ENCODE data around the gene TSPAN10.

Gene TSPAN10

GRCh38 chr17:81635431-81635830 lies 1.6 kb upstream of the TSPAN10 start:
- no peak for TF ChIP-seq CTCF (IDR thresholded peaks at IDR 0.05; ENCODE audit: borderline replicate concordance, control extremely low read depth, extremely low read depth, insufficient read depth, missing control alignments)
- in situ Hi-C loops (cut with MboI; ENCODE audit: low sequenced_read_pairs, unreplicated experiment): no loop called here
- no peak for DNase-seq (ENCODE audit: low spot score)

- in situ Hi-C loops (cut with MboI; ENCODE audit: low sequenced_read_pairs, unreplicated experiment): no loop called here
- no peak for DNase-seq (ENCODE audit: low spot score)
- TF ChIP-seq CTCF (IDR thresholded peaks at IDR 0.05; ENCODE audit: borderline replicate concordance, control extremely low read depth, extremely low read depth, insufficient read depth, missing control alignments): no peak
Observed at GRCh38 chr17:81635973-81636504, 957 bp upstream of the TSPAN10 start.

GRCh38 chr17:81638683-81639082 lies 1.7 kb downstream of the TSPAN10 start:
- in situ Hi-C loops (cut with MboI; ENCODE audit: low sequenced_read_pairs, unreplicated experiment): no loop called here
- TF ChIP-seq CTCF (IDR thresholded peaks at IDR 0.05; ENCODE audit: borderline replicate concordance, control extremely low read depth, extremely low read depth, insufficient read depth, missing control alignments): no peak
- DNase-seq (ENCODE audit: low spot score): no peak

- no peak for TF ChIP-seq CTCF (IDR thresholded peaks at IDR 0.05; ENCODE audit: borderline replicate concordance, control extremely low read depth, extremely low read depth, insufficient read depth, missing control alignments)
- in situ Hi-C loops (cut with MboI; ENCODE audit: low sequenced_read_pairs, unreplicated experiment): no loop called here
- no peak for DNase-seq (ENCODE audit: low spot score)
Observed at GRCh38 chr17:81640011-81640410, 3.0 kb downstream of the TSPAN10 start.

- in situ Hi-C loops (cut with MboI; ENCODE audit: low sequenced_read_pairs, unreplicated experiment): no loop called here
- DNase-seq (ENCODE audit: low spot score): no peak
Observed at GRCh38 chr17:81641825-81642489, 5.0 kb downstream of the TSPAN10 start.

GRCh38 chr17:81644496-81644895 lies 7.5 kb downstream of the TSPAN10 start:
- in situ Hi-C loops (cut with MboI; ENCODE audit: low sequenced_read_pairs, unreplicated experiment): no loop called here
- TF ChIP-seq CTCF (IDR thresholded peaks at IDR 0.05; ENCODE audit: borderline replicate concordance, control extremely low read depth, extremely low read depth, insufficient read depth, missing control alignments): no peak
- DNase-seq (ENCODE audit: low spot score): no peak

More at GRCh38 chr17:81641825-81642489, 5.0 kb downstream of the TSPAN10 start:
- no peak for TF ChIP-seq CTCF (IDR thresholded peaks at IDR 0.05; ENCODE audit: borderline replicate concordance, control extremely low read depth, extremely low read depth, insufficient read depth, missing control alignments)

Measured in GM13976 (cell line).